NB4 (cell line): ENCODE results near the gene FSHB.

Source experiments
- CTCF ChIP-seq: IDR thresholded peaks from one replicate; pipeline ENCODE4 v1.5.1; 2012; ENCODE audit warnings: low read depth, low read length
- MAX ChIP-seq: IDR thresholded peaks from 2 replicates; pipeline ENCODE4 v1.6.1; 2011; ENCODE audit warnings: low read depth, low read length
- MYC ChIP-seq: IDR thresholded peaks from 2 replicates; pipeline ENCODE4 v1.6.1; 2011; ENCODE audit warnings: low read depth, low read length
- POLR2A ChIP-seq: IDR thresholded peaks from 2 replicates; pipeline ENCODE4 v1.6.1; 2011; ENCODE audit warnings: mild to moderate bottlenecking; ENCODE audit not compliant: insufficient read length; ENCODE audit errors: extremely low read depth

GRCh38 chr11:30216534-30216933 is 14.3 kb upstream of the FSHB start:
- TF ChIP-seq CTCF (no peak), POLR2A (no peak), MAX (no peak), MYC (no peak)
